Suprapubic skin (tissue), 4 donors: ENCODE measurements around the gene STX4.

Source experiments
- POLR2A ChIP-seq, 2 donors: fragments of 450-650 bp; IDR thresholded peaks; one replicate each; pipeline ENCODE4 v1.6.1; 2017; ENCODE audit warnings: antibody characterized with exemption in 2 of 2, mild to moderate bottlenecking in 2 of 2, moderate library complexity in 2 of 2
- POLR2AphosphoS5 ChIP-seq, 3 donors: sonication (generic); formaldehyde crosslinking; IDR thresholded peaks; one replicate each; pipeline ENCODE4 v1.6.1; 2017; ENCODE audit warnings: antibody characterized with exemption in 3 of 3
- TF ChIP-seq, protein P1 (sequence below), 2 donors: fragments of 200-600 bp in 1 of 2; fragments of 450-650 bp in 1 of 2; sonication (generic) in 1 of 2; IDR thresholded peaks; one replicate each; pipeline ENCODE4 v1.5.1; 2016 to 2019; ENCODE audit warnings: antibody characterized with exemption in 2 of 2, mild to moderate bottlenecking in 1 of 2, moderate library complexity in 1 of 2

- TF ChIP-seq POLR2AphosphoS5 (IDR thresholded peaks at IDR 0.05): peak; percentile 24 to 88 (median 86)
- TF ChIP-seq, protein P1, sequence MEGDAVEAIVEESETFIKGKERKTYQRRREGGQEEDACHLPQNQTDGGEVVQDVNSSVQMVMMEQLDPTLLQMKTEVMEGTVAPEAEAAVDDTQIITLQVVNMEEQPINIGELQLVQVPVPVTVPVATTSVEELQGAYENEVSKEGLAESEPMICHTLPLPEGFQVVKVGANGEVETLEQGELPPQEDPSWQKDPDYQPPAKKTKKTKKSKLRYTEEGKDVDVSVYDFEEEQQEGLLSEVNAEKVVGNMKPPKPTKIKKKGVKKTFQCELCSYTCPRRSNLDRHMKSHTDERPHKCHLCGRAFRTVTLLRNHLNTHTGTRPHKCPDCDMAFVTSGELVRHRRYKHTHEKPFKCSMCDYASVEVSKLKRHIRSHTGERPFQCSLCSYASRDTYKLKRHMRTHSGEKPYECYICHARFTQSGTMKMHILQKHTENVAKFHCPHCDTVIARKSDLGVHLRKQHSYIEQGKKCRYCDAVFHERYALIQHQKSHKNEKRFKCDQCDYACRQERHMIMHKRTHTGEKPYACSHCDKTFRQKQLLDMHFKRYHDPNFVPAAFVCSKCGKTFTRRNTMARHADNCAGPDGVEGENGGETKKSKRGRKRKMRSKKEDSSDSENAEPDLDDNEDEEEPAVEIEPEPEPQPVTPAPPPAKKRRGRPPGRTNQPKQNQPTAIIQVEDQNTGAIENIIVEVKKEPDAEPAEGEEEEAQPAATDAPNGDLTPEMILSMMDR (IDR thresholded peaks at IDR 0.05): no peak
- no peak for TF ChIP-seq POLR2A (IDR thresholded peaks at IDR 0.05)
These were observed 40.8 kb downstream of the STX4 start, which contains the start of the genes ZNF646 and ZNF668 for GRCh38 chr16:31073970-31074813.
